ENCODE measurements around the gene PRPH. TPM values are rescaled to one million over a fixed set of nuclear protein-coding genes. Genes with fewer than 3 reads are reported as not detected.
A peak's percentile ranks its signal among the peaks of the same experiment; 100 is the strongest.

The PRPH gene
- total and polyA plus RNA-seq, 9 of the 15 experiments (the other 6 are each of a cell fraction or from before 2014, with no cell fraction given) = 0.27 to 1.9 (median 1.3) TPM; not detected in 1

DNA sequence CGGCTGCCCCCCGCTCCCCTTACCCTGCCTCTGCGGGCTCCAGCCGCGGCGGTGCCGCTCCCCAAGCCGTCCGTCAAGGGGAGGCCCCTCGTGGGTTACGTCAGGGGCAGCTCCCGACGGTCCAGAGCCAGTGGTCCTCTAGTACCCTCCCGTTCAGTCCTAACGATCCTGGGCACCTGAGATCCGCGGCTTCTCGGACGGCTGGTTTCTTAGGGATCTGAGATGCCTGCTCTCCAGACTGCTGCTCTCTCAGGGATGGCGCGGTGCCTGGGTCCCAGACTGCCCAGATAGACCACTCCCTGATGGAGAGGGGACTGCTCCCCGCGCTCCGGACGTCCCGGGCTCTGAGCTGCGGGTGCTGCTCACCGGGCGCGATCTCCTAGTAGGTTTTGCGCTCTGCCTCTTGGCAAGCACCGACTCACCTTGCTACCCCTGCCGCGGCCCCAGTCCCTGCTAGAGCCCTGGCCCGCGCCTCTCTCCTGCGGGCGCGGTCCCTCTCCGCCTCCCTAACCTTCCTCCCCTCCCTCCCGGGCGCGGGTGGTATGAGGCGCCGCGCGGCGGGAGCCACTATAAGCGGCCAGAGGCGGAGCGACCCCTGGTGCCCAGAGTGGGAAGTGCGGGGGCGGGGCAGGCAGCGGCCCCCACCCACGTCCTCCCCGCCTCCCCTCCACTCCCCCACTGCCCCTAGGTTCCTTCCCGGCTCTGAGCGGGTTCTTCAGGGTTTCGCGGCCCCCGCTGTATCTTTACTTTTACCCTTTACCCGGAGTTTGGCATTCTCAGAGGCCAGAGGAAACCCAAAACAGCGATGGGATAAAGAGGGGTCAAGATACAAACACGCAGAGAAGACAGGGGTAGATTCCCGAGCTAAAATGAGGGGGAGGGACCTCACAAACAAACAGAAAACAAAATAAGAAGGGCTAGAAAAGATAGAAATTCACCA lies 42.0 kb downstream of the PRPH start, which contains the start of gene C1QL4 (continued):
- TF ChIP-seq, protein P1, sequence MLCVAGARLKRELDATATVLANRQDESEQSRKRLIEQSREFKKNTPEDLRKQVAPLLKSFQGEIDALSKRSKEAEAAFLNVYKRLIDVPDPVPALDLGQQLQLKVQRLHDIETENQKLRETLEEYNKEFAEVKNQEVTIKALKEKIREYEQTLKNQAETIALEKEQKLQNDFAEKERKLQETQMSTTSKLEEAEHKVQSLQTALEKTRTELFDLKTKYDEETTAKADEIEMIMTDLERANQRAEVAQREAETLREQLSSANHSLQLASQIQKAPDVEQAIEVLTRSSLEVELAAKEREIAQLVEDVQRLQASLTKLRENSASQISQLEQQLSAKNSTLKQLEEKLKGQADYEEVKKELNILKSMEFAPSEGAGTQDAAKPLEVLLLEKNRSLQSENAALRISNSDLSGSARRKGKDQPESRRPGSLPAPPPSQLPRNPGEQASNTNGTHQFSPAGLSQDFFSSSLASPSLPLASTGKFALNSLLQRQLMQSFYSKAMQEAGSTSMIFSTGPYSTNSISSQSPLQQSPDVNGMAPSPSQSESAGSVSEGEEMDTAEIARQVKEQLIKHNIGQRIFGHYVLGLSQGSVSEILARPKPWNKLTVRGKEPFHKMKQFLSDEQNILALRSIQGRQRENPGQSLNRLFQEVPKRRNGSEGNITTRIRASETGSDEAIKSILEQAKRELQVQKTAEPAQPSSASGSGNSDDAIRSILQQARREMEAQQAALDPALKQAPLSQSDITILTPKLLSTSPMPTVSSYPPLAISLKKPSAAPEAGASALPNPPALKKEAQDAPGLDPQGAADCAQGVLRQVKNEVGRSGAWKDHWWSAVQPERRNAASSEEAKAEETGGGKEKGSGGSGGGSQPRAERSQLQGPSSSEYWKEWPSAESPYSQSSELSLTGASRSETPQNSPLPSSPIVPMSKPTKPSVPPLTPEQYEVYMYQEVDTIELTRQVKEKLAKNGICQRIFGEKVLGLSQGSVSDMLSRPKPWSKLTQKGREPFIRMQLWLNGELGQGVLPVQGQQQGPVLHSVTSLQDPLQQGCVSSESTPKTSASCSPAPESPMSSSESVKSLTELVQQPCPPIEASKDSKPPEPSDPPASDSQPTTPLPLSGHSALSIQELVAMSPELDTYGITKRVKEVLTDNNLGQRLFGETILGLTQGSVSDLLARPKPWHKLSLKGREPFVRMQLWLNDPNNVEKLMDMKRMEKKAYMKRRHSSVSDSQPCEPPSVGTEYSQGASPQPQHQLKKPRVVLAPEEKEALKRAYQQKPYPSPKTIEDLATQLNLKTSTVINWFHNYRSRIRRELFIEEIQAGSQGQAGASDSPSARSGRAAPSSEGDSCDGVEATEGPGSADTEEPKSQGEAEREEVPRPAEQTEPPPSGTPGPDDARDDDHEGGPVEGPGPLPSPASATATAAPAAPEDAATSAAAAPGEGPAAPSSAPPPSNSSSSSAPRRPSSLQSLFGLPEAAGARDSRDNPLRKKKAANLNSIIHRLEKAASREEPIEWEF (CRISPR knock-in tag; IDR thresholded peaks at IDR 0.05) = no peak
- TF ChIP-seq SNRNP70 (optimal IDR thresholded peaks at IDR 0.05; ENCODE audit: low read depth, low read length) = no peak
- TF ChIP-seq SMARCE1 (IDR thresholded peaks at IDR 0.05) = no peak
- TF ChIP-seq, protein P2, sequence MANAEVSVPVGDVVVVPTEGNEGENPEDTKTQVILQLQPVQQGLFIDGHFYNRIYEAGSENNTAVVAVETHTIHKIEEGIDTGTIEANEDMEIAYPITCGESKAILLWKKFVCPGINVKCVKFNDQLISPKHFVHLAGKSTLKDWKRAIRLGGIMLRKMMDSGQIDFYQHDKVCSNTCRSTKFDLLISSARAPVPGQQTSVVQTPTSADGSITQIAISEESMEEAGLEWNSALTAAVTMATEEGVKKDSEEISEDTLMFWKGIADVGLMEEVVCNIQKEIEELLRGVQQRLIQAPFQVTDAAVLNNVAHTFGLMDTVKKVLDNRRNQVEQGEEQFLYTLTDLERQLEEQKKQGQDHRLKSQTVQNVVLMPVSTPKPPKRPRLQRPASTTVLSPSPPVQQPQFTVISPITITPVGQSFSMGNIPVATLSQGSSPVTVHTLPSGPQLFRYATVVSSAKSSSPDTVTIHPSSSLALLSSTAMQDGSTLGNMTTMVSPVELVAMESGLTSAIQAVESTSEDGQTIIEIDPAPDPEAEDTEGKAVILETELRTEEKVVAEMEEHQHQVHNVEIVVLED (CRISPR knock-in tag; IDR thresholded peaks at IDR 0.05) = no peak
- TF ChIP-seq, protein P3, sequence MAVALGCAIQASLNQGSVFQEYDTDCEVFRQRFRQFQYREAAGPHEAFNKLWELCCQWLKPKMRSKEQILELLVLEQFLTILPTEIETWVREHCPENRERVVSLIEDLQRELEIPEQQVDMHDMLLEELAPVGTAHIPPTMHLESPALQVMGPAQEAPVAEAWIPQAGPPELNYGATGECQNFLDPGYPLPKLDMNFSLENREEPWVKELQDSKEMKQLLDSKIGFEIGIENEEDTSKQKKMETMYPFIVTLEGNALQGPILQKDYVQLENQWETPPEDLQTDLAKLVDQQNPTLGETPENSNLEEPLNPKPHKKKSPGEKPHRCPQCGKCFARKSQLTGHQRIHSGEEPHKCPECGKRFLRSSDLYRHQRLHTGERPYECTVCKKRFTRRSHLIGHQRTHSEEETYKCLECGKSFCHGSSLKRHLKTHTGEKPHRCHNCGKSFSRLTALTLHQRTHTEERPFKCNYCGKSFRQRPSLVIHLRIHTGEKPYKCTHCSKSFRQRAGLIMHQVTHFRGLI (CRISPR knock-in tag; IDR thresholded peaks at IDR 0.05) = no peak
- TF ChIP-seq MYNN (IDR thresholded peaks at IDR 0.05) = no peak
- no peak for TF ChIP-seq MYNN (CRISPR knock-in tag; IDR thresholded peaks at IDR 0.05)
- no peak for TF ChIP-seq PTBP1 (IDR thresholded peaks at IDR 0.05; ENCODE audit: low read depth, low read length)
- TF ChIP-seq, protein P4, sequence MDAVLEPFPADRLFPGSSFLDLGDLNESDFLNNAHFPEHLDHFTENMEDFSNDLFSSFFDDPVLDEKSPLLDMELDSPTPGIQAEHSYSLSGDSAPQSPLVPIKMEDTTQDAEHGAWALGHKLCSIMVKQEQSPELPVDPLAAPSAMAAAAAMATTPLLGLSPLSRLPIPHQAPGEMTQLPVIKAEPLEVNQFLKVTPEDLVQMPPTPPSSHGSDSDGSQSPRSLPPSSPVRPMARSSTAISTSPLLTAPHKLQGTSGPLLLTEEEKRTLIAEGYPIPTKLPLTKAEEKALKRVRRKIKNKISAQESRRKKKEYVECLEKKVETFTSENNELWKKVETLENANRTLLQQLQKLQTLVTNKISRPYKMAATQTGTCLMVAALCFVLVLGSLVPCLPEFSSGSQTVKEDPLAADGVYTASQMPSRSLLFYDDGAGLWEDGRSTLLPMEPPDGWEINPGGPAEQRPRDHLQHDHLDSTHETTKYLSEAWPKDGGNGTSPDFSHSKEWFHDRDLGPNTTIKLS (IDR thresholded peaks at IDR 0.05; ENCODE audit: borderline replicate concordance, low read depth) = no peak
- no peak for TF ChIP-seq BCL6 (CRISPR knock-in tag; IDR thresholded peaks at IDR 0.05)
- no peak for TF ChIP-seq SMARCB1 (IDR thresholded peaks at IDR 0.05; ENCODE audit: insufficient read length, low read depth)
- TF ChIP-seq PHF8 (IDR thresholded peaks at IDR 0.05; ENCODE audit: borderline replicate concordance, low read length) = peak; percentile 60; the same call in 1 of the 2 replicates
- TF ChIP-seq TEAD1 (CRISPR knock-in tag; IDR thresholded peaks at IDR 0.05) = peak in 1 of 2 experiments; percentile 41; a peak in 1 of 4 replicates
- no peak for TF ChIP-seq ASH1L (IDR thresholded peaks at IDR 0.05; ENCODE audit: borderline replicate concordance, low read depth, partially characterized antibody)
- TF ChIP-seq RFX5 (IDR thresholded peaks at IDR 0.05; ENCODE audit: low read depth, low read length) = no peak
- TF ChIP-seq SP2 (IDR thresholded peaks at IDR 0.05; ENCODE audit: extremely low read depth, low read depth, low read length, poor library complexity, severe bottlenecking) = no peak
- TF ChIP-seq FOXK2 (conservative IDR thresholded peaks at IDR 0.05 in 1 of 2, IDR thresholded peaks at IDR 0.05 in 1 of 2; ENCODE audit: low read depth in 2 of 2) = no peak

Measured in K562 (cell line).